HG03378 (cell line): Measurements from ENCODE around the gene KIRREL2.
"Not testable (repeated sequence)": the region's sequence is repeated elsewhere in the genome, so short reads cannot be mapped to it uniquely, and the experiment has no call there.

Experiments used
- ATAC-seq: cut with Tn5 transposase; IDR thresholded peaks from one replicate; pipeline ENCODE4 v1.9.1; 2021; ENCODE audit warnings: mild to moderate bottlenecking, moderate library complexity; ENCODE audit not compliant: unreplicated experiment

Gene KIRREL2

GRCh38 chr19:35856546-35857149 lies at the start of gene KIRREL2:
Gene KIRREL2 (plus strand): TSS chr19:35856911. CDS start chr19:35857120, 209 bp downstream.
- no peak for ATAC-seq

GRCh38 chr19:35807633-35808032 lies 49.1 kb upstream of the KIRREL2 start:
- no peak for ATAC-seq

- no peak for ATAC-seq
Observed at GRCh38 chr19:35811317-35812219, 45.1 kb upstream of the KIRREL2 start.

- no peak for ATAC-seq
Observed at GRCh38 chr19:35812220-35813042, 44.3 kb upstream of the KIRREL2 start, which contains the start of gene PRODH2. Gene PRODH2 (minus strand): TSS chr19:35812845. CDS start chr19:35812805, 40 bp downstream.

DNA sequence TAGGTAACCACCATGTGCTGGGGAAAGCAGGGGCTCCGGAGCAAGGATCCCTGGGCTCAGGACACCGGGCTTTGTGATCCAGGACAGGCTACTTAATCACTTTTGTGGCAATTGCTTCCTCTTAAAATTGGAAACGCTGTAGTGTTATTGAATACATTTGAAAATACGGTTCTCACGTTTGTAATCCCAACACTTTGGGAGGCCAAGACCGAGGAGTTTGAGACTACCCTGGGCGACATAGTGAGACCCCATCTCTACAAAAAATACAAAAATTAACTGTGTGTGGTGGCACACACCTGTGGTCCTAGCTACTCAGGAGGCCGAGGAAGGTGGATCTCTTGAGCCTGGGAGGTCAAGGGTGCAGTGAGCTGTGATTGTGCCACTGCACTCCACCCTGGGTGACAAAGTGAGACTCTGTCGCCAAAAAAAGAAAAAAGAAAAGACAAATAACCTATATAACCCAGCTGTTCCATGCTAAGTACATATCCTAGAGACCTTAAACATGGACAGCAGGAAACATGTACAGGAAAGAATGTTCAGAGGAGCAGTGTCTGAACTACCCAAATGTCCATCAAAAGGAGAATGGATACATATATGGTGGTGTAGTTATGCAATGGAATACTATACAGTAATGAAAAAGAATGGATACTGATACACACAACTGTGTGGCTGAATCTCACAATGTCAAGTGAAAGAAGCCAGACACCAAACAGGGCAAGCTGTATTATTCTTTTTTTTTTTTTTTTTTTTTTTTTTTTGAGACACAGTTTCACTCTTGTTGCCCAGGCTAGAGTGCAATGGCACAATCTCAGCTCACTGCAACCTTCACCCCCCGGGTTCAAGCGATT lies 43.4 kb upstream of the KIRREL2 start:
- ATAC-seq: no peak

DNA sequence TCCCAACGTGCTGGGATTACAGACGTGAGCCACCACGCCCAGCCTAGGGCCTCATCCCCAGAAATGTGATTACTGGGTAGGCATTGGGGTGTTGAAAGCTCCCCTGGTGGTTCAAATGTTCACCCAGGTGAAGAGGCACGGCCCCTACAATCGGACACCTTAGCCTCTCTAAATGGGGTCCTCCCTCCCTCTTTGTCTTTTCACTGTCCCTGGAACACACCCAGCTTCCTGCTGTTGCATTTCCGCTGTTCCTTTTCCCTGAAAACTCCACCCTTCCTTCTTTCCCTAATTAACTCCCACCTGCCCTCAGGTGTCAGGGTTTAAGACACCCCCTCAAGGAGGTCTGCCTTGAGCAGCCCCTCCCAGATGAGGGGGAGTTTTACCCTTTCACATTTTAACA lies 40.4 kb upstream of the KIRREL2 start:
- no peak for ATAC-seq

- ATAC-seq: no peak
Observed at GRCh38 chr19:35816846-35817245, 39.9 kb upstream of the KIRREL2 start.

DNA sequence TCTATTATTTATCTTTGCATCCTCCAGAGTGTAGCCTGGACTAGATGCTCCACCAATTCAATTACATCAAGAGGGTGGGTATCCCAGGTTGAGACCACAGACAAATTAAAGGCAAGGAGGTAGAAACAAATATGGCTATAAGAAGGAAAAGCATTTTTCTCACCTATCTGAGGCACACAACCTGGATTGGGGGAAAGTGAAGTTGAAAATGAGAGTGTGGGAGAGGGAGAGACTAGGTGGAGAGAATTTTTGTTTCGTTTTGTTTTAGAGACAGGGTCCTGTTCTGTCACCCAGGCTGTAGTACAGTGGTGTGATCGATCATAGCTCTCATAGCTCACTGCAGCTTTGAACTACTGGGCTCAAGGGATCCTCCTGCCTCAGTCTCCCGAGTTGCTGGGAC lies 38.3 kb upstream of the KIRREL2 start:
- no peak for ATAC-seq

GRCh38 chr19:35822579-35822978 lies 34.1 kb upstream of the KIRREL2 start:
- no peak for ATAC-seq

DNA sequence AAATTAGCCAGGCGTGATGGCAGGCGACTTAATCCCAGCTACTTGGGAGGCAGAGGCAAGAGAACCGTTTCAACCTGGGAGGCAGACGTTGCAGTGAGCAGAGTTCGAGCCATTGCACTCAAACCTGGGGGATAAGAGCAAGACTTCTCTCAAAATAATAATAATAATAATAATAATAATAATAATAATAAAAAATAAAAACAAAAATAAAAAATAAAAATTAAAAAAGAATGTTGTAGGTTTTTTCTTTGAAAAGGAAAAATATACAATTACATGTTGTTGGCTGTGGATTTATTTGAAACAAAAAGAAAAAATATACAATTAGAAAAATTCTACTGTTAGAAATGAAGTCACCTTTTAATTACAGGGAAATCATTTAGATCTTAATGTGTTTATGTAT lies 32.6 kb upstream of the KIRREL2 start:
- no peak for ATAC-seq

DNA sequence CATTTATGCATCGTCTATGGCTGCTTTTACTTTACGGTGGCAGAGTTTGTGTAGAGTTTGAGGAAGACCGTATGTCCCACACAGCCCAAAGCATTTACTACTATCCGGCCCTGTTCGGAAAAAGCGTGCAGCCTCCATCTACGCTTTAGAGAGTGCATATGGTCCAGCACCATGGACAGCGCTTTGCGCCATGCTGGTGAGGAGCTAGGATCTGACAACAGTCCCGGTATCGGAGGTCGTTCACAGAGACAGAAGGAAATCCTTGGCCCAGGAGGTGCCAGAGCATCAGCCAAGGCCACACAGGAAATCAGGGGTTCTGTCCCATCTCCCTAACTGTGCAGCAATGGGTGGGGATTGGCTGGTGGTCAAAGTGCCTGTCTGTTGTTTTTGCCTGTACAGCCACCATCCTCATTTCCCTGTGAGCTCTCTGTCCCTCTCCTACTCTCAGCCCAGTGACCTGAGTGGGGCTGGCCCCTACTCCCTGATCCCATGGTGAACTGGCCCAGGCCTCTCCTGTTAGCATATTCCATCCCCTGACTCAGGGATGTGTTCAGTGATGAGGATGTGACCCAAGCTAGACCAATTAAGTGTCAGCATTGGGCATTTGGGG lies 27.9 kb upstream of the KIRREL2 start:
- ATAC-seq: no peak

- ATAC-seq: no peak
Observed at GRCh38 chr19:35830986-35831385, 25.7 kb upstream of the KIRREL2 start.

GRCh38 chr19:35832054-35832453 lies 24.7 kb upstream of the KIRREL2 start:
- ATAC-seq: no peak

- no peak for ATAC-seq
Observed at GRCh38 chr19:35833972-35834371, 22.7 kb upstream of the KIRREL2 start.

DNA sequence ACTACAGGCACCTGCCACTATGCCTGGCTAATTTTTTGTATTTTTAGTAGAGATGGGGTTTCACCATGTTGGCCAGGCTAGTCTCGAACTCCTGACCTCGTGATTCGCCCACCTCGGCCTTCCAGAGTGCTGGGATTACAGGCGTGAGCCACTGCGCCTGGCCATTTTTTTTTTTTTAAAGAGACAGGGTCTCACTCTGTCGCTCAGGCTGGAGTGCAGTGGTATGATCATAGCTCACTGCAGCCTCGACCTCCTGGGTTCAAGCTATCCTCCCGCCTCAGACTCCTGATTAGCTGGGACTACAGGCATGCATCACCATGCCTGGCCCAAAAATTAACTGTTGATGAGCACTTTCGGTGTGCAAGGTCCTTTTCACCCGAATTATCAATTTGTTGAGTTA lies 20.6 kb upstream of the KIRREL2 start:
- ATAC-seq: not testable (repeated sequence)

GRCh38 chr19:35841961-35842595 lies 14.6 kb upstream of the KIRREL2 start:
- ATAC-seq: no peak

GRCh38 chr19:35842666-35843272 lies 13.9 kb upstream of the KIRREL2 start:
- no peak for ATAC-seq

DNA sequence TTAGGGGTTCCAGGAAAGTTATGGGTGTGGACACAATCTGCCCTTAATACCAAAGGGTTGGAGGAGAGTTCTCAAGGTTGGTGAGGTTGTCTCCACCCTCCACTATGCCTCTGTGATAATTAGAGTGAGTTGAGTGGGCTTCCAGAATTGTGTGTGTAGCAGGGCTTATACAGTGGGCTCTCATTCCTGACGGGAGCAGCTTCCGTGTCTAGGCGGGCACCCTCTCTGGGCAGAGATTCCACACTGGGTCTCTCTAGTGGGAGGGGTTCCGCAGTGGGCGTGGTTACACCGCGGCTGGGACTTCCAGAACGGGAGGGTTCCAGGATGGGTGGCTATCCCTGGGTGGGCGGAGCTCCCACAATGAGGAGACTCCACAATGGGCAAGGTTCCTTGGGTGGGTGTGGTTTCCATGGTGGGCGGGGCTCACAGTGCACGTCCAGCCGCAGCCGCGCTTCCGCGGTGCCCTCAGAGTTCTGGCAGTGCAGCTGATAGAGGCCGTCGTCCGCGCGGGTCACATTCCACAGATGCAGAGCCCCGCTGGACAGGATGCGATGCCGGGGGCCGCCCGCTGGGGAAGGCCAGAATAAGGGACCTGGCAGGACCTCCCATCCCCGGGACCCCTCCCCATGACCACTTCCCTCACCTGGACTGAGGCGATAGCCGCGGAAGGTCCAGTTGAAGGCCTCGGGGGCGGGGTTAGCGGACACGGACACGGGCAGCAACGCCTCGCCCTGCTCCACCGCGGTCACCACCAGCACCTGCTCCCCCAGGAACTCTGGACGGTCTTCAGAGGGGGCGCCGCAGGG lies 12.8 kb upstream of the KIRREL2 start:
- no peak for ATAC-seq
